ENCODE measurements around the gene TYK2. TPM values are rescaled to one million over a fixed set of nuclear protein-coding genes. Genes with fewer than 3 reads are reported as not detected.

TYK2 gene
- total and polyA plus RNA-seq, 2 experiments from 2014 or later = 63.6 to 94.3 TPM

DNA sequence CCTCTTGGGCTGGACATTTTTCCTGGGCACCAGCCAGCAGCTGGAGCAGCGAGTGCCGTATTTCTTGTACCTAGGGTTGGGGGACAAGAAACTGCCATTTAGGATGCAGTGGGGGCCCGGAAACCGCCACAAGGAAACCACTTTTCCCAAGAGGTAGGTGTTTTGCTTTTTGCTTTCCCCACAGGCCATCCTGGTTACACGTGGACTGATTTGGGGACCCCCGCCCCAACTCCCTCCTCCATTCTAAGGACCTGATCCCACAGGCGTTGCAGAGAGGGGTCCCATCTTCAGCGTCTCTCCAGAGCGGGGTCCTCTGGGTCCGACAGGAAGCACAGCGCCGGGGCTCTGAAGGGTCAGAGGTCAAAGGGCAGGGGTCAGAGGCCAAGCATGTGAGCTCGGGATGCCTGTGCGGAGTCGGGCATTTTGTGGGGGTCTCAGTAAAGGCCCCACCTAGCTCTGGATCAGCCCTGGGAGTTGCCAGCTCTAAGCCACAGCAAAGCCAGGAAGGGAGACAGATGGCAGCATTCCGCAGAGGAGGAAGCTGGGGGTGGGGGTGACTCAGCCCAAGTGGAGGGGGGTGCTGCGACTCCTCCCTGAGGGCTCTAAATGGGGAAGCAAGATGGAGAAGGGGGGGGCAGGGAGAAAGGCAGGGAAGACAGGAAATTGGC lies 75.1 kb downstream of the TYK2 start:
- H3K36me3 ChIP-seq (replicated peaks; ENCODE audit: insufficient read depth, low read depth) = no peaks in the 10 kb centered on the region
- H4K20me1 ChIP-seq (ENCODE audit: insufficient read depth, poor library complexity, severe bottlenecking) = no peaks in the 10 kb centered on the region
- no peaks in the 10 kb centered on the region for H3K4me1 ChIP-seq (ENCODE audit: insufficient read depth)
- 94% methylated on average over 17 of the region's 17 CpGs for WGBS (ENCODE audit: low lambda C conversion rate, missing lambda C conversion rate)
- no peak for DNase-seq (ENCODE audit: low spot score)
- H3K9me2 ChIP-seq (replicated peaks; ENCODE audit: insufficient read depth) = no peaks in the 10 kb centered on the region
- no peaks in the 10 kb centered on the region for H3K27me3 ChIP-seq
- H3K79me2 ChIP-seq = no peaks in the 10 kb centered on the region
- H3K4me2 ChIP-seq = no peak overlapping the region
- H3K4me3 ChIP-seq = no peak overlapping the region
- no peaks in the 10 kb centered on the region for H3K9me3 ChIP-seq (ENCODE audit: low read depth)
- H3K27ac ChIP-seq = no peak overlapping the region
- H2AFZ ChIP-seq = no peak overlapping the region
- TF ChIP-seq EZH2phosphoT487 (IDR thresholded peaks at IDR 0.05; ENCODE audit: low read depth, severe bottlenecking, unreplicated experiment) = no peak
- TF ChIP-seq, protein P1, sequence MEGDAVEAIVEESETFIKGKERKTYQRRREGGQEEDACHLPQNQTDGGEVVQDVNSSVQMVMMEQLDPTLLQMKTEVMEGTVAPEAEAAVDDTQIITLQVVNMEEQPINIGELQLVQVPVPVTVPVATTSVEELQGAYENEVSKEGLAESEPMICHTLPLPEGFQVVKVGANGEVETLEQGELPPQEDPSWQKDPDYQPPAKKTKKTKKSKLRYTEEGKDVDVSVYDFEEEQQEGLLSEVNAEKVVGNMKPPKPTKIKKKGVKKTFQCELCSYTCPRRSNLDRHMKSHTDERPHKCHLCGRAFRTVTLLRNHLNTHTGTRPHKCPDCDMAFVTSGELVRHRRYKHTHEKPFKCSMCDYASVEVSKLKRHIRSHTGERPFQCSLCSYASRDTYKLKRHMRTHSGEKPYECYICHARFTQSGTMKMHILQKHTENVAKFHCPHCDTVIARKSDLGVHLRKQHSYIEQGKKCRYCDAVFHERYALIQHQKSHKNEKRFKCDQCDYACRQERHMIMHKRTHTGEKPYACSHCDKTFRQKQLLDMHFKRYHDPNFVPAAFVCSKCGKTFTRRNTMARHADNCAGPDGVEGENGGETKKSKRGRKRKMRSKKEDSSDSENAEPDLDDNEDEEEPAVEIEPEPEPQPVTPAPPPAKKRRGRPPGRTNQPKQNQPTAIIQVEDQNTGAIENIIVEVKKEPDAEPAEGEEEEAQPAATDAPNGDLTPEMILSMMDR (IDR thresholded peaks at IDR 0.05; ENCODE audit: poor library complexity) = no peak
- TF ChIP-seq EZH2 (IDR thresholded peaks at IDR 0.05; ENCODE audit: borderline replicate concordance) = no peak

MicroRNAs encoded within 50 kb of the gene (microRNA counts, 767-probe panel; counts per million panel counts)
- not detected for microRNA hsa-miR-1181

Small RNA genes within 50 kb of the gene (microRNA-seq; reads per million reads assigned to microRNA genes)
- 1.3 reads per million for gene MIR1181

Small RNA genes within 50 kb of the gene (small RNA-seq; reads per million reads assigned to genes)
- not detected for gene AC011511.1
- gene AC011511.4 = not detected

Other genes with a start within 250 kb of the TYK2 start
- gene DNMT1, start 185.6 kb downstream of the TYK2 start, total RNA-seq = 35.2 and 55.2 TPM in 2 replicates
- 62.3 and 63.5 TPM in 2 replicates for gene DNMT1, start 185.6 kb downstream of the TYK2 start, polyA plus RNA-seq
- gene S1PR2, start 149.2 kb downstream of the TYK2 start, total RNA-seq = 14.9 and 16.1 TPM in 2 replicates
- gene S1PR2, start 149.2 kb downstream of the TYK2 start, polyA plus RNA-seq = 8.6 and 11.4 TPM in 2 replicates
- gene MRPL4, start 128.4 kb downstream of the TYK2 start, total RNA-seq = 40.1 and 43.7 TPM in 2 replicates
- 51.4 and 64.1 TPM in 2 replicates for gene MRPL4, start 128.4 kb downstream of the TYK2 start, polyA plus RNA-seq
- 19.9 and 25.6 TPM in 2 replicates for gene ICAM1, start 109.5 kb downstream of the TYK2 start, total RNA-seq
- 19.6 and 25.2 TPM in 2 replicates for gene ICAM1, start 109.5 kb downstream of the TYK2 start, polyA plus RNA-seq
- 4.5 and 7.9 TPM in 2 replicates for gene ICAM4, start 93.6 kb downstream of the TYK2 start, total RNA-seq
- gene ICAM4, start 93.6 kb downstream of the TYK2 start, polyA plus RNA-seq = 1.6 and 5.6 TPM in 2 replicates
- 0.23 and 0.92 TPM in 2 replicates for gene ICAM5, start 90.6 kb downstream of the TYK2 start, total RNA-seq
- 0.57 and 3.3 TPM in 2 replicates for gene ICAM5, start 90.6 kb downstream of the TYK2 start, polyA plus RNA-seq
- 2.6 and 5.8 TPM in 2 replicates for gene ZGLP1, start 70.8 kb downstream of the TYK2 start, total RNA-seq
- gene ZGLP1, start 70.8 kb downstream of the TYK2 start, polyA plus RNA-seq = 10.3 TPM in 2 replicates
- gene FDX2, start 64.6 kb downstream of the TYK2 start, total RNA-seq = 16.9 and 24.9 TPM in 2 replicates
- 45.1 and 49.3 TPM in 2 replicates for gene FDX2, start 64.6 kb downstream of the TYK2 start, polyA plus RNA-seq
- gene RAVER1, start 47.0 kb downstream of the TYK2 start, total RNA-seq = 11.7 and 16.4 TPM in 2 replicates
- 35.5 and 42.0 TPM in 2 replicates for gene RAVER1, start 47.0 kb downstream of the TYK2 start, polyA plus RNA-seq
- gene ICAM3, start 40.9 kb downstream of the TYK2 start, total RNA-seq = 5.2 and 5.3 TPM in 2 replicates
- gene ICAM3, start 40.9 kb downstream of the TYK2 start, polyA plus RNA-seq = 11.7 and 16.8 TPM in 2 replicates
- 124 and 144 TPM in 2 replicates for gene CDC37, start 23.0 kb upstream of the TYK2 start, total RNA-seq
- 196 and 224 TPM in 2 replicates for gene CDC37, start 23.0 kb upstream of the TYK2 start, polyA plus RNA-seq
- 1.3 and 2.8 TPM in 2 replicates for gene PDE4A, start 40.0 kb upstream of the TYK2 start, total RNA-seq
- gene PDE4A, start 40.0 kb upstream of the TYK2 start, polyA plus RNA-seq = 4.3 and 5.8 TPM in 2 replicates
- 47.2 and 48.2 TPM in 2 replicates for gene KEAP1, start 122.8 kb upstream of the TYK2 start, total RNA-seq
- gene KEAP1, start 122.8 kb upstream of the TYK2 start, polyA plus RNA-seq = 44.7 and 66.8 TPM in 2 replicates
- gene S1PR5, start 136.9 kb upstream of the TYK2 start, total RNA-seq = 0.17 and 0.56 TPM in 2 replicates
- 0.38 and 0.75 TPM in 2 replicates for gene S1PR5, start 136.9 kb upstream of the TYK2 start, polyA plus RNA-seq
- gene ATG4D, start 163.3 kb upstream of the TYK2 start, total RNA-seq = 13.1 and 24.1 TPM in 2 replicates
- 34.5 and 40.0 TPM in 2 replicates for gene ATG4D, start 163.3 kb upstream of the TYK2 start, polyA plus RNA-seq
- 7.8 and 9.2 TPM in 2 replicates for gene KRI1, start 185.4 kb upstream of the TYK2 start, total RNA-seq
- 18.3 and 22.0 TPM in 2 replicates for gene KRI1, start 185.4 kb upstream of the TYK2 start, polyA plus RNA-seq
- 5.0 and 6.4 TPM in 2 replicates for gene CDKN2D, start 188.4 kb upstream of the TYK2 start, total RNA-seq
- gene CDKN2D, start 188.4 kb upstream of the TYK2 start, polyA plus RNA-seq = 13.9 and 15.0 TPM in 2 replicates
- 63.7 and 66.5 TPM in 2 replicates for gene AP1M2, start 206.7 kb upstream of the TYK2 start, total RNA-seq
- 67.4 and 69.4 TPM in 2 replicates for gene AP1M2, start 206.7 kb upstream of the TYK2 start, polyA plus RNA-seq
- gene SLC44A2, start 245.0 kb upstream of the TYK2 start, total RNA-seq = 37.2 and 44.4 TPM in 2 replicates
- 91.3 and 100 TPM in 2 replicates for gene SLC44A2, start 245.0 kb upstream of the TYK2 start, polyA plus RNA-seq

Measured in hepatocyte (in vitro differentiated cells).